Gastroesophageal sphincter (tissue), 3 donors: ENCODE results near the gene ATP9B.
"Not testable (repeated sequence)": the region's sequence is repeated elsewhere in the genome, so short reads cannot be mapped to it uniquely, and the experiment has no call there.

Experiments
- EP300 ChIP-seq: sonication (generic); formaldehyde crosslinking; IDR thresholded peaks from one replicate; pipeline ENCODE4 v1.6.1; 2017; ENCODE audit warnings: antibody characterized with exemption, mild to moderate bottlenecking
- POLR2AphosphoS5 ChIP-seq: sonication (generic); formaldehyde crosslinking; IDR thresholded peaks from one replicate; pipeline ENCODE4 v1.6.1; 2017; ENCODE audit warnings: antibody characterized with exemption
- TF ChIP-seq, protein P1 (sequence below), 4 experiments: fragments of 200-600 bp in 2 of 4; fragments of 450-650 bp in 2 of 4; sonication (generic) in 1 of 4; IDR thresholded peaks; one replicate each; pipeline ENCODE4 v1.5.1; 2017 to 2019; ENCODE audit warnings: antibody characterized with exemption in 4 of 4, mild to moderate bottlenecking in 2 of 4, moderate library complexity in 2 of 4

DNA sequence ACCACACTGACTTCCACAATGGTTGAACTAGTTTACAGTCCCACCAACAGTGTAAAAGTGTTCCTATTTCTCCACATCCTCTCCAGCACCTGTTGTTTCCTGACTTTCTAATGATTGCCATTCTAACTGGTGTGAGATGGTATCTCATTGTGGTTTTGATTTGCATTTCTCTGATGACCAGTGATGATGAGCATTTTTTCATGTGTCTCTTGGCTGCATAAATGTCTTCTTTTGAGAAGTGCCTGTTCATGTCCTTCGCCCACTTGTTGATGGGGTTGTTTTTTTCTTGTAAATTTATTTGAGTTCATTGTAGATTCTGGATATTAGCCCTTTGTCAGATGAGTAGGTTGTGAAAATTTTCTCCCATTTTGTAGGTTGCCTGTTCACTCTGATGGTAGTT is 216.0 kb downstream of the ATP9B start:
- TF ChIP-seq, protein P1, sequence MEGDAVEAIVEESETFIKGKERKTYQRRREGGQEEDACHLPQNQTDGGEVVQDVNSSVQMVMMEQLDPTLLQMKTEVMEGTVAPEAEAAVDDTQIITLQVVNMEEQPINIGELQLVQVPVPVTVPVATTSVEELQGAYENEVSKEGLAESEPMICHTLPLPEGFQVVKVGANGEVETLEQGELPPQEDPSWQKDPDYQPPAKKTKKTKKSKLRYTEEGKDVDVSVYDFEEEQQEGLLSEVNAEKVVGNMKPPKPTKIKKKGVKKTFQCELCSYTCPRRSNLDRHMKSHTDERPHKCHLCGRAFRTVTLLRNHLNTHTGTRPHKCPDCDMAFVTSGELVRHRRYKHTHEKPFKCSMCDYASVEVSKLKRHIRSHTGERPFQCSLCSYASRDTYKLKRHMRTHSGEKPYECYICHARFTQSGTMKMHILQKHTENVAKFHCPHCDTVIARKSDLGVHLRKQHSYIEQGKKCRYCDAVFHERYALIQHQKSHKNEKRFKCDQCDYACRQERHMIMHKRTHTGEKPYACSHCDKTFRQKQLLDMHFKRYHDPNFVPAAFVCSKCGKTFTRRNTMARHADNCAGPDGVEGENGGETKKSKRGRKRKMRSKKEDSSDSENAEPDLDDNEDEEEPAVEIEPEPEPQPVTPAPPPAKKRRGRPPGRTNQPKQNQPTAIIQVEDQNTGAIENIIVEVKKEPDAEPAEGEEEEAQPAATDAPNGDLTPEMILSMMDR (IDR thresholded peaks at IDR 0.05), result not testable (repeated sequence)
- TF ChIP-seq POLR2AphosphoS5, EP300: not testable (repeated sequence)
